Left ventricle myocardium inferior (tissue), 1 donor: ENCODE results near the gene TNC. TPM values are rescaled to one million over a fixed set of nuclear protein-coding genes. Genes with fewer than 3 reads are reported as not detected.

Source experiments
- DNase-seq: peaks from one replicate; pipeline ENCODE4 v3.0.0-alpha.2; 2020
- H3K27ac ChIP-seq: fragments of 200-600 bp; replicated peaks from 2 replicates; pipeline ENCODE4 v1.8.0; 2021
- H3K27me3 ChIP-seq: fragments of 200-600 bp; 2 replicates; pipeline ENCODE4 v1.8.0; 2021; ENCODE audit warnings: low read depth
- H3K36me3 ChIP-seq: fragments of 200-600 bp; 2 replicates; pipeline ENCODE4 v1.8.0; 2021
- H3K4me1 ChIP-seq: fragments of 200-600 bp; 2 replicates; pipeline ENCODE4 v1.8.0; 2021
- H3K4me3 ChIP-seq: fragments of 200-600 bp; 2 replicates; pipeline ENCODE4 v1.8.0; 2021; ENCODE audit warnings: mild to moderate bottlenecking, moderate library complexity
- H3K9me3 ChIP-seq: fragments of 200-600 bp; replicated peaks from 2 replicates; pipeline ENCODE4 v1.8.0; 2021
- intact Hi-C: fragments of 100-400 bp; cut with micrococcal nuclease; formaldehyde crosslinking; loops from one replicate; pipeline ENCODE4 v1.11.0; 2022
- total RNA-seq: library from RNA; stranded (reverse); fragmentation: NEBNext Ultra II Directional; extraction: Animal tissue kit (Norgen Biotek cat#: 25700); gene quantifications from one replicate; pipeline ENCODE4 v1.2.1, GENCODE V29; 2021
- TF ChIP-seq, protein P1 (sequence below): fragments of 200-600 bp; IDR thresholded peaks from 2 replicates; pipeline ENCODE4 v1.8.0; 2021; ENCODE audit warnings: antibody characterized with exemption, mild to moderate bottlenecking, borderline replicate concordance
- donor health status: DM: no; HTN: yes; CAD: no; lungs with severe emphysema.

TNC gene
- total RNA-seq, 1 donor from 2014 or later, result 3.4 TPM

DNA sequence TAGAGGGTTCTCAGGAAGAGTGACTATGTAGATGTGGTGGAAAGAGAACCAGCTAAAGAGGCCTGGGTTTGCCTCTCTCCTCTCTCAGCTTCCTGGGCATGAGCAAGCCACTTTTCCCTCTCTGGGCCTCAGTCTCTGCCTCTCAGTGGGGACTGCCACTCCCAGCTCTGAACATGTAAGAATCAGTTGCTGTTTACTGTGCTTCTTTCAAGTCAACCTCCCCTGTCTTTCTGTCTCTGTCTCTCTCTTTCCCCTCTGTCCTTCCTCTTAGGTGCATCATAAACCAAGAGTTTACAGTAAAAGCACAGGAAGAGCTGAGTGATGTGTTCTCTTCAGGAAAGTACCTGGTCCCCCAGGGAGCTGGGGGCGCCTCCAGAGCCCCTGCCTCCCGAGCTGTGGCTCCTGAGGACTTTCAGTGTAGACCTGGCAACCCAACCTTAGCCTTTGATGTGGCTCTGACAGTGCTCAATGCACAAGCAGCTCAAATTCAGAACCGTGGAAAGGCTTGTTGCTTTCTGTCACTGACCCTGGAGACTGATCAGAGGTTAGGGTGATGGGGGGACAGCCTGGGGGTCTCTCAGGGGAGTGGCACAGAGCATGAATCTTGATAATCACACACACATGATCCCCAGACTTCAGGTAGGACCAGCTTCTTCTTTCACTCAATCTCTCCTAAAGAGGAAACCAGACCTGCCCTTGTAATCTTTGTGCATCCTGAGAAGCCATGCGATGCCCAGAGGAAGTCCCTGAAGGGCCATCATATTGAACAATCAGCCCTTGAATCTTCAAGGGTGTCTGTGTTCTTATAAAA, 128.2 kb downstream of the TNC start:
- Histone ChIP-seq H3K9me3 (no peaks in the 10 kb centered on the region), H3K27me3 (peaks cover 95% of the 10 kb centered on the region), H3K36me3 (no peaks in the 10 kb centered on the region), H3K27ac (no peak overlapping the region), H3K4me3 (no peak overlapping the region), H3K4me1 (no peaks in the 10 kb centered on the region)
- no peak for DNase-seq
- intact Hi-C loops, result no loop called here
- TF ChIP-seq, protein P1, sequence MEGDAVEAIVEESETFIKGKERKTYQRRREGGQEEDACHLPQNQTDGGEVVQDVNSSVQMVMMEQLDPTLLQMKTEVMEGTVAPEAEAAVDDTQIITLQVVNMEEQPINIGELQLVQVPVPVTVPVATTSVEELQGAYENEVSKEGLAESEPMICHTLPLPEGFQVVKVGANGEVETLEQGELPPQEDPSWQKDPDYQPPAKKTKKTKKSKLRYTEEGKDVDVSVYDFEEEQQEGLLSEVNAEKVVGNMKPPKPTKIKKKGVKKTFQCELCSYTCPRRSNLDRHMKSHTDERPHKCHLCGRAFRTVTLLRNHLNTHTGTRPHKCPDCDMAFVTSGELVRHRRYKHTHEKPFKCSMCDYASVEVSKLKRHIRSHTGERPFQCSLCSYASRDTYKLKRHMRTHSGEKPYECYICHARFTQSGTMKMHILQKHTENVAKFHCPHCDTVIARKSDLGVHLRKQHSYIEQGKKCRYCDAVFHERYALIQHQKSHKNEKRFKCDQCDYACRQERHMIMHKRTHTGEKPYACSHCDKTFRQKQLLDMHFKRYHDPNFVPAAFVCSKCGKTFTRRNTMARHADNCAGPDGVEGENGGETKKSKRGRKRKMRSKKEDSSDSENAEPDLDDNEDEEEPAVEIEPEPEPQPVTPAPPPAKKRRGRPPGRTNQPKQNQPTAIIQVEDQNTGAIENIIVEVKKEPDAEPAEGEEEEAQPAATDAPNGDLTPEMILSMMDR, result no peak

DNA sequence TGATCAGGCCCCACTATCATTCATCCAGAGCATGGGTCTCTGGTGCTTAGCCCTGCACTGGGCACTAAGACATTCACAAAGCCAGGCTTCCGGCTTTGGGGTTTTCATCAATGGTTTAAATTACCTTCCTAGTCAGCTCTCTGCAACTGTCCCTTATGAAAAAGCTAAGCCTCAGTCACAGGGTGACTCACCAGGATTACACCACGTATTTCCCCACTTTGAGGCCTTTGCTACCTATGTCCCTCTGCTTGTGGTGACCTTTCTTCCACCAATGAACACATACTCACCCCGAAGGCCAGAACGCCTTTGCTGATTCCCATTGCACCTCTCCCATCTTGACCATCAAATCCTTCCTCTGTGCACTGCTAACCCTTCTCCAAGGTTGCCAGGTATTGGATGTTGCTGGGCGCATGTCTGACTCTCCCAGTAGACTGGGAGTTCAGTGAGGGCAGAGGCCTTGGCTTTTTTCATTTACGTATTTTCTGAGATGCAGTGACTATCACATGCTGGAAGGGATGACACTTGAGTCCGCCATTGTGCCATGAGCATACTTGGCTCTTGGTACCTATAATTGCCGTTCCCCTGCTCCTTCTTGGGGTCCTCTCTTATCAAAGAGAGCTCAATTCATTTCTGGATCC, 128.9 kb downstream of the TNC start:
- H3K27me3 ChIP-seq, result peaks cover 95% of the 10 kb centered on the region
- TF ChIP-seq, protein P1, result no peak
- intact Hi-C loops, result no loop called here
- no peaks in the 10 kb centered on the region for H3K9me3 ChIP-seq
- H3K36me3 ChIP-seq, result no peaks in the 10 kb centered on the region
- no peak overlapping the region for H3K4me3 ChIP-seq
- H3K27ac ChIP-seq, result no peak overlapping the region
- DNase-seq, result no peak
- no peaks in the 10 kb centered on the region for H3K4me1 ChIP-seq

DNA sequence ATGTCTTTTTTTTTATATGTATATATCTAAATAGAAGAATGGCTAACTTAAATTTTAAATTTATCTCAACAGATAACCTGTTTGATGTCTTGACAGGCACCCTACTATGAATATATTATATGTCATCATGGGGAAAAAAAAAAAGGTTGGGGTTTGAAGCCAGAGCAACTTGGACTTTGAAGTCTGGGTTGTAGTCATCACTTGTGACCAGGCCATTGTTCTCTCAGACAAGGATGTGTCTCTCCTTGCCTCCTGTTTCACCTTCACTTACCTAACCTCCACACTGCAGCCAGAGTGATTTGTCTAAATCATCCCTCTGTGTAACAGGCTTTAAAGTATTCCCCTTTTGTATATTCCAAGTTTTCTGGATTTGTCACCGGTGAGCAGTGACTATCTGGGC, 130.8 kb downstream of the TNC start:
- Histone ChIP-seq H3K9me3 (no peaks in the 10 kb centered on the region), H3K27me3 (peaks cover 99% of the 10 kb centered on the region), H3K4me3 (no peak overlapping the region), H3K27ac (no peak overlapping the region), H3K36me3 (no peaks in the 10 kb centered on the region), H3K4me1 (no peaks in the 10 kb centered on the region)
- TF ChIP-seq, protein P1, result no peak
- DNase-seq, result no peak
- intact Hi-C loops, result no loop called here

DNA sequence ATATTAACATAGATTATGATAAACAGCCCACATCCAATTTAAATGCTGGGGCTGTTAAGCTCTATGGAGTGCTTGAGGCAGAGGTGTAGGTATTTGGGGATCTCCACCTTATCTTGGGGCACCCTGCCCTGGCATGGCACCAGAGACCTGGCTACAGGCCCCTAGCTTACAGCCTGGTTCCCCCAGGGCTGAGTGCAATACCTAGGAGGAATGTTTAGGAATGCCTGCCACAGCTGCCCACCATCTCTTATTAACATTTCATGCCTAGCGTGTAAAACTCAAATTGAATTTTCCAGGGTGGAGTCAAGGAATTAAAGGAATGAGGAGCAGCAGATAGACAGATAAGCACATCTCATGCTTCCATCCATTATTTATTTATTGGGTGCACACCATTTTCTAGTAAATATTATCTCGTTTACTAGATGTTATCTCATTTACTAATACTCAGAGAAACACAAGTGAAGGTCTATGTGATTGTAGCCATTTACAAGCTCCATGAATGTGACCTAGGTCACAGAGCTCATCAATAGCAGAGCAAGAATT, 131.9 kb downstream of the TNC start:
- TF ChIP-seq, protein P1, result no peak
- Histone ChIP-seq H3K9me3 (no peaks in the 10 kb centered on the region), H3K27me3 (peaks cover 99% of the 10 kb centered on the region), H3K4me1 (no peaks in the 10 kb centered on the region), H3K27ac (no peak overlapping the region), H3K4me3 (no peak overlapping the region), H3K36me3 (no peaks in the 10 kb centered on the region)
- DNase-seq, result no peak
- intact Hi-C loops, result no loop called here

DNA sequence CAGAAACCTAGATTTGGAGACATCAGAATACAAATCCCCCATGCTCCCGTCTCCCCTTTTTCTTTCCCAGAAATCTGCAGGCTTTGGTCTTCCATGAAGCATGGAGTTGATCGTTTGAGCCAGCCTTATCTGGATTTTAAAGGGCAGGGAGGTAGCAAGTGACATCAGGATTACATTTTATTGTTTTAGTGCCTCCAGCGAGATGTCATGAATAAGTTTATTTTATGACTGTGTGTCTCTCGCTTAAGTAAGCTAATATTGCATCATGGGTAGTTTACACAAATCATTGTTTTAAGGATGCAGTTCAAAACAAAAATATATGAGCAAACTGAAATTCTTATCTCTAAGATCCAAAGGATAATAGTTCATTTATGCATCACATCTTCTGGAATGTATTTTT, 136.9 kb downstream of the TNC start:
- TF ChIP-seq, protein P1, result no peak
- Histone ChIP-seq H3K4me1 (no peaks in the 10 kb centered on the region), H3K9me3 (peaks cover 3% of the 10 kb centered on the region), H3K27ac (no peak overlapping the region), H3K27me3 (peaks cover 87% of the 10 kb centered on the region), H3K36me3 (no peaks in the 10 kb centered on the region), H3K4me3 (no peak overlapping the region)
- intact Hi-C loops, result no loop called here
- DNase-seq, result no peak
